Naive B cell (primary cell): ENCODE results near the gene KEAP1. TPM values are rescaled to one million over a fixed set of nuclear protein-coding genes. Genes with fewer than 3 reads are reported as not detected.

Experiments used
- ATAC-seq, 2 donors: fragments of 150-1000 bp; cut with Tn5 transposase; 2 replicates each; pipeline ENCODE4 v1.10.0; 2021; ENCODE audit warnings: low read depth in 2 of 2, mild to moderate bottlenecking in 2 of 2, moderate library complexity in 2 of 2
- DNase-seq: peaks from one replicate; pipeline ENCODE4 v3.0.0; 2022
- H3K27ac Mint-ChIP-seq, 6 donors: one replicate each; pipeline ENCODE4 v1.8.0; 2020 to 2022; ENCODE audit warnings: mild to moderate bottlenecking in 6 of 6, mixed read lengths in 6 of 6, moderate library complexity in 5 of 6, inconsistent platforms in 2 of 6
- H3K27me3 Mint-ChIP-seq, 3 donors: one replicate each; pipeline ENCODE4 v1.8.0; 2021 to 2022; ENCODE audit warnings: mixed read lengths in 3 of 3, mild to moderate bottlenecking in 1 of 3
- H3K36me3 Mint-ChIP-seq, 2 donors: one replicate each; pipeline ENCODE4 v1.8.0; 2020 to 2022; ENCODE audit warnings: mixed read lengths in 2 of 2, inconsistent platforms in 1 of 2, mild to moderate bottlenecking in 1 of 2
- H3K4me1 Mint-ChIP-seq, 3 donors: one replicate each; pipeline ENCODE4 v1.8.0; 2020 to 2022; ENCODE audit warnings: mixed read lengths in 3 of 3, inconsistent platforms in 1 of 3, mild to moderate bottlenecking in 1 of 3, moderate library complexity in 1 of 3
- H3K4me3 Mint-ChIP-seq, 8 donors: one replicate each; pipeline ENCODE4 v1.8.0; 2020 to 2022; ENCODE audit warnings: mild to moderate bottlenecking in 8 of 8, mixed read lengths in 8 of 8, moderate library complexity in 8 of 8, inconsistent platforms in 2 of 8
- H3K9me3 Mint-ChIP-seq, 7 donors: one replicate each; pipeline ENCODE4 v1.8.0; 2020 to 2022; ENCODE audit warnings: mixed read lengths in 7 of 7, mild to moderate bottlenecking in 5 of 7, inconsistent platforms in 2 of 7, moderate library complexity in 1 of 7
- polyA plus RNA-seq, 6 donors: library from polyadenylated mRNA; unstranded; fragments of 300-500 nt; fragmentation: Illumina TruSeq; gene quantifications; one replicate each; pipeline ENCODE4 v1.2.3, GENCODE V29; 2021; ENCODE audit warnings: low read depth in 6 of 6

KEAP1 gene
- polyA plus RNA-seq, 6 donors from 2014 or later, result 0.18 to 9.8 (median 7.7) TPM

DNA sequence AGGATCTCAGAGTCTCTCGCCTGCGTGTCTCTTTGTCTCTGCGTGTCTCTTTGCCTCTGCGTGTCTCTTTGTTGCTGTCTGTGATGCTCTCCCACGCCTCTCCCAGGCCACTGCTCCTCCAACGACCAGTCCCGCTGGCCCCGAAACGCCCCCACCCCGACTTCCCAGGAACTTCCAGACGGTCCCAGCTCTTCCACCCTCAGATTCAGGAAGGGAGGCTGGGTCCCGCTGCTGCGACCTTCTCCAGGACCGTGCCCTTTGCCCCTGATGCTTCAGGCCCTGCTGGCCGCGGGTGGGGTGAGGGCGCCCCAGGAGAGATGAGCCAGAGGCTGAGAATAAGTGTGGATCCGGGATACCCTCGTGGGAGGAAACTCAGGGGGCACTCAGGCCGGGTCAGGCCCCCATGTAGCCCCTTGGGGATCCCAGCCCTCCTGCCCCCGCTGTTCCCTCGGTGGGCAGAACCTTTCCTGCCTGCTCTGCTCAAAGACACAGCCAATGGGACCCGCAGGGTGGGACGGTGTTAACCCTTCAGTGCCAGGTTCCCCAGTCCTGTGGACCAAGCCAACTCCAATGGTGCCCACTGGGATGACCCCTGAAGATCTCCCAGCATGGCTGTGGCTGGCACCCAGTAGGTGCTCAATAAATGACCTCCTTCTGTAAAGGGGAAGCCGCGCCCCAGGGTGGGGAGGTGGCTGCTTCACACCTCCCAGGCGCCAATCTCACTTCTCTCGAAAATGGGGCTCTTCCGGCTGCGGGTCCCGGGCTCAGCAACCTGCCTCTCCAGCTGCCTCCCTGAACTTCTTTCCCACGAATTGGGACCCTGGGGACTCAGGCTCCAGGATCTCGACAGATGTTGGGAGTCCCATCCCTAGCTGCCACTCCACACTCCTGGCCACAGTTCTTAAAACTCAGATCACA lies 15.5 kb upstream of the KEAP1 start:
- ATAC-seq (peak; percentile 45 to 47), DNase-seq (no peak)
- Mint-ChIP-seq H3K9me3 (peaks cover 0 to 2% (median 0%) of the 10 kb centered on the region in 7 donors), H3K36me3 (peaks cover 0 to 7% of the 10 kb centered on the region in 2 donors), H3K4me3 (peak overlapping the region in 7 of 8 donors; percentile 3 to 86 (median 76)), H3K27me3 (peaks cover 35 to 60% (median 55%) of the 10 kb centered on the region in 3 donors), H3K4me1 (peaks cover 23 to 27% (median 25%) of the 10 kb centered on the region in 3 donors), H3K27ac (peak overlapping the region in 1 of 6 donors; percentile 21)

DNA sequence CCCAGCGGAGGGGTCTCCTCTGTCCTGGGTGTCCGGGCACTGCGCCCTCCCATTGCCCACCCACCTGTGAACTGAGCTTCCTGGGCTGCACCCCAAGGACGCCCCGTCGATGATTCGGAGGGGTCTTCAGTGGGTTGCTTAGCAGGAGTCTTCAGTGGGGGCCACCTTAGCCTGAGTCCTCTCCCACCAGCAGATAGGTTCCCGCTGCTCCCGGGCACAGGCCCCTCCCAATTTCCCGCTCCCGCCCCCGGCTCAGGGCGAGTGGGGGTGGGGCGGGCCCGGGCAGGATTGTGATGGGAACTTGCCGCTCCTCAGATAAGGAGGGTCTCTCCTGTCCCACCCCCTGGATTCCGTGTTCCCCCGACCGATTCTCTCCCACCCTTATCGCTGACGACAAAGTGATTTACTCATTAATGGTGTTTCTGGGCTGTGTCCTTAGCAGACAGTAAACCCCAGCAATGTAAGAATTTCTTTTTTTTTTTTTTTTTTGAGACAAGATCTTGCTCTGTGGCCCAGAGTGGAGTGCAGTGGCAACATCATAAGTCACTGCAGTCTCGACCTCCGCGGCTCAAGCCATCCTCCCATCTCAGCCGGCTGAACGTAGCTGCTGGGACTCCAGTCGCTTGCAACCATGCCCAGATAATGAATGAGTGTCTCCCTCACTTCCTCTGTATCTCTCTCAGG lies 14.7 kb upstream of the KEAP1 start:
- H3K36me3 Mint-ChIP-seq, result peaks cover 0 to 7% of the 10 kb centered on the region in 2 donors
- ATAC-seq, result peak; percentile 29 to 34
- peaks cover 25 to 27% (median 26%) of the 10 kb centered on the region in 3 donors for H3K4me1 Mint-ChIP-seq
- no peak for DNase-seq
- peaks cover 43 to 68% (median 63%) of the 10 kb centered on the region in 3 donors for H3K27me3 Mint-ChIP-seq
- H3K9me3 Mint-ChIP-seq, result peaks cover 0 to 2% (median 0%) of the 10 kb centered on the region in 7 donors
- peak overlapping the region in 2 of 6 donors; percentile 33 for H3K27ac Mint-ChIP-seq
- H3K4me3 Mint-ChIP-seq, result peak overlapping the region in 7 of 8 donors; percentile 3 to 86 (median 73)

- Mint-ChIP-seq H3K27me3 (peaks cover 44 to 74% (median 67%) of the 10 kb centered on the region in 3 donors), H3K4me3 (peak within 1 kb of the TSS in 7 of 8 donors; percentile 3 to 86 (median 73)), H3K9me3 (peaks cover 0 to 2% (median 0%) of the 10 kb centered on the region in 7 donors), H3K4me1 (peaks cover 25 to 27% (median 26%) of the 10 kb centered on the region in 3 donors), H3K36me3 (peaks cover 0 to 7% of the 10 kb centered on the region in 2 donors), H3K27ac (peak within 1 kb of the TSS in 3 of 6 donors; percentile 33 to 59 (median 44))
- peak in 1 of 2 donors; percentile 4 for ATAC-seq
- no peak for DNase-seq
Observed at GRCh38 chr19:10517361-10517759, 14.2 kb upstream of the KEAP1 start, which contains the start of gene S1PR5. Gene S1PR5 (minus strand): TSS chr19:10517447. CDS start chr19:10515011, 2,436 bp downstream.

- H3K9me3 Mint-ChIP-seq, result peaks cover 0 to 2% (median 0%) of the 10 kb centered on the region in 7 donors
- peaks cover 0 to 7% of the 10 kb centered on the region in 2 donors for H3K36me3 Mint-ChIP-seq
- no peak for DNase-seq
- H3K4me3 Mint-ChIP-seq, result peak overlapping the region in 5 of 8 donors; percentile 16 to 80 (median 70)
- peak overlapping the region in 1 of 6 donors; percentile 59 for H3K27ac Mint-ChIP-seq
- H3K27me3 Mint-ChIP-seq, result peaks cover 44 to 74% (median 67%) of the 10 kb centered on the region in 3 donors
- no peak for ATAC-seq
- peaks cover 25 to 27% (median 26%) of the 10 kb centered on the region in 3 donors for H3K4me1 Mint-ChIP-seq
Observed at GRCh38 chr19:10516671-10517286, 13.6 kb upstream of the KEAP1 start.

DNA sequence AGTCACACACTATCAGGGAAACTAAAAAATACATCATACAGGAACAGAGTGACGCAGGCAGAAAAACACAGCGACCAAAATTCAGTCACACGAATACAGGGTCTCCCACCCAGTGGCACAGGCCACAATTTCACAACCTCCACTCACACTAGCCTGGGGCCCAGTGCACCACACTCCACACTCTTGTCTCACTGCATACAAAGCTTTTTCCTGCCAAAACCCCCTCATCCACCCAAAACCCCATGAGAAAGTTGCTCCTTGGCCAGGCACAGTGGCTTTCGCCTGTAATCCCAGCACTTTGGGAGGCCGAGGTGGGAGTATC lies 12.9 kb upstream of the KEAP1 start:
- Mint-ChIP-seq H3K4me3 (no peak overlapping the region), H3K27ac (peak overlapping the region in 2 of 6 donors; percentile 2 to 44), H3K36me3 (peaks cover 0 to 7% of the 10 kb centered on the region in 2 donors), H3K9me3 (peaks cover 0 to 2% (median 0%) of the 10 kb centered on the region in 7 donors), H3K27me3 (peaks cover 44 to 74% (median 67%) of the 10 kb centered on the region in 3 donors), H3K4me1 (peaks cover 25 to 27% (median 26%) of the 10 kb centered on the region in 3 donors)
- ATAC-seq, result no peak
- DNase-seq, result no peak

DNA sequence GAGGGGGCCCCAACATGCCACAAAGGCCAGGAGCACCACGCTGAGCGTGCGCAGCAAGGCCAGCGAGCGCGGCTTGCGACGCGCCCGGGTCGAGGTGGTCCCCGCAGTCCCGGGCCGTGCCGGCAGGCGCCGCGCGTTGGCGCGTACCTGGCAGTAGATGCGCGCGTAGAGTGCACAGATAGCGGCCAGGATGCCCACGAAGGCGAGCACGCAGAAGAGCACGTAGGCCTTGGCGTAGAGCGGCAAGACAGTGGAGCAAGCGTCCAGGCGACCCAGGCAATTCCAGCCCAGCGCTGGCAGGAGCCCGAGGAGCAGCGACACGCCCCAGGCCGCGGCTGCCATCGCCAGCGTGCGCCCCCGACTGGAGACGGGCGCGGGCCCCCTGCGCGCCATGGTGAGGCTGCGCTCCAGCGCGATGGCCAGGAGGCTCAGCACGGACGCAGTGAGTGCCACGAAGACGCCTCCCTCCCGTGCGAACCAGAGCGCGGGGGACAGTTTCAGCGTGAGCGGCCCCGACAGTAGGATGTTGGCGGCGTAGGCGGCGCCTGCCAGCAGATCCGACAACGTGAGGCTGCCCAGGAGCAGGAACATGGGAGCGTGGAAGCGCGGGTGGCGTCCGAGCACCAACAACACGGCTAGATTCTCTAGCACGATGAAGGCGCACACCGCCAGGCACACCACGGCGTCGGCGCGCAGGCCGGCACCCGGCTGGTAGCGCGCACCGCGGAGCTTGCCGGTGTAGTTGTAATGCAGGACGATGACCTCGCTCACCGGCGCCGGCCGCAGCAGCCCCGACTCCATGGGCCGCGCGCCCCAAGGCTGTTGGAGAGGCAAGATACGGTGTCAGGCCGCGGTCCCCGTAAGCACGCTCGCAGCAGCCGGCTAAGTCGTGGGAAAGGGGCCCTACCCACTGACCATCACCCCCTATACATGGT lies 11.3 kb upstream of the KEAP1 start:
- DNase-seq (no peak), ATAC-seq (peak; percentile 58 to 63)
- H3K4me3 Mint-ChIP-seq, result peak overlapping the region in 3 of 8 donors; percentile 18 to 67 (median 49)
- peaks cover 0 to 2% (median 0%) of the 10 kb centered on the region in 7 donors for H3K9me3 Mint-ChIP-seq
- H3K27me3 Mint-ChIP-seq, result peaks cover 43 to 66% (median 60%) of the 10 kb centered on the region in 3 donors
- peak overlapping the region in 1 of 6 donors; percentile 97 for H3K27ac Mint-ChIP-seq
- H3K4me1 Mint-ChIP-seq, result peaks cover 23 to 25% (median 24%) of the 10 kb centered on the region in 3 donors
- peaks cover 0 to 7% of the 10 kb centered on the region in 2 donors for H3K36me3 Mint-ChIP-seq

- H3K9me3 Mint-ChIP-seq, result no peaks in the 10 kb centered on the region
- no peak for DNase-seq
- peaks cover 0 to 7% of the 10 kb centered on the region in 2 donors for H3K36me3 Mint-ChIP-seq
- peak overlapping the region in 3 of 8 donors; percentile 4 to 39 (median 6) for H3K4me3 Mint-ChIP-seq
- peak overlapping the region in 2 of 6 donors; percentile 4 to 10 for H3K27ac Mint-ChIP-seq
- H3K27me3 Mint-ChIP-seq, result peaks cover 34 to 54% (median 48%) of the 10 kb centered on the region in 3 donors
- H3K4me1 Mint-ChIP-seq, result peaks cover 10 to 14% (median 12%) of the 10 kb centered on the region in 3 donors
- no peak for ATAC-seq
Observed at GRCh38 chr19:10513223-10513622, 10.1 kb upstream of the KEAP1 start.

- Mint-ChIP-seq H3K27me3 (peaks cover 16 to 30% (median 23%) of the 10 kb centered on the region in 3 donors), H3K4me1 (peaks cover 5 to 9% (median 5%) of the 10 kb centered on the region in 3 donors), H3K27ac (no peak overlapping the region), H3K36me3 (no peaks in the 10 kb centered on the region), H3K4me3 (no peak overlapping the region), H3K9me3 (no peaks in the 10 kb centered on the region)
- peak; percentile 48 for DNase-seq
- ATAC-seq, result peak in 1 of 2 donors; percentile 22
Observed at GRCh38 chr19:10510301-10510802, 7.2 kb upstream of the KEAP1 start.

DNA sequence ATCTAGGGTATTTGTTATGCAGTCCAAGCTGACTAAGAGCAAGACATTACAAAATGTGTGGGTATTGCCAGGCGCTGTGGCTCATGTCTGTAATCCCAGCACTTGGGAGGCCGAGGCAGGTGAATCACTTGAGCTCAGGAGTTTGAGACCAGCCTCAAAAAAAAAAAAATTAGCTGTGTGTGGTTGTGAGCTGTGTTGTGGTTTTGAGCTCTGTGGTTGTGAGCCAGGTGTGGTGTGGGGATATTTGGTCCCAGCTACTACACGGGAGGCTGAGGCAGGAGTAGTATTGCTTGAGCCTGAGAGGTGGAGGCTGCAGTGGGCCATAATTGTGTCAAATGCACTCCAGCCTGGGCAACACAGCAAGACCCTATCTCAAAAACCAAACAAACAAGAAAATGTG lies 5.6 kb upstream of the KEAP1 start:
- H3K4me3 Mint-ChIP-seq, result no peak overlapping the region
- ATAC-seq (no peak), DNase-seq (no peak)
- H3K36me3 Mint-ChIP-seq, result no peaks in the 10 kb centered on the region
- H3K27me3 Mint-ChIP-seq, result peaks cover 8 to 14% (median 12%) of the 10 kb centered on the region in 3 donors
- H3K27ac Mint-ChIP-seq, result no peak overlapping the region
- H3K9me3 Mint-ChIP-seq, result no peaks in the 10 kb centered on the region
- peaks cover 0 to 14% (median 10%) of the 10 kb centered on the region in 3 donors for H3K4me1 Mint-ChIP-seq

DNA sequence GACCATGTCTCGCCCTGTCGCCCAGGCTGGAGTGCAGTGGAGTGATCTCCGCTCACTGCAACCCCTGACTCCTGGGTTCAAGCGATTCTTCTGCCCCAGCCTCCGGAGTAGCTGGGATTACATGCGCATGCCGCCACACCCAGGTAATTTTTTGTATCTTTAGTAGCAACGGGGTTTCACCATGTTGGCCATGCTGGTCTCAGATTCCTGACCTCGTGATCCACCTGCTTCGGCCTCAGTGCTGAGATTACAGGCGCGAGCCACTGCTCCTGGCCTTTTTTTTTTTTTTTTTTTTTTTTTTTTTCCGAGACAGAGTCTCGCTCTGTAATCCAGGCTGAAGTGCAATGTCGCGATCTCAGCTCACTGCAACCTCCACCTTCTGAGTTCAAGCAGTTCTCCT lies 4.9 kb upstream of the KEAP1 start:
- Mint-ChIP-seq H3K4me3 (no peak overlapping the region), H3K9me3 (no peaks in the 10 kb centered on the region), H3K4me1 (peaks cover 5 to 19% (median 11%) of the 10 kb centered on the region in 3 donors), H3K27me3 (peaks cover 2 to 7% (median 5%) of the 10 kb centered on the region in 3 donors), H3K36me3 (no peaks in the 10 kb centered on the region), H3K27ac (no peak overlapping the region)
- DNase-seq (no peak), ATAC-seq (no peak)

DNA sequence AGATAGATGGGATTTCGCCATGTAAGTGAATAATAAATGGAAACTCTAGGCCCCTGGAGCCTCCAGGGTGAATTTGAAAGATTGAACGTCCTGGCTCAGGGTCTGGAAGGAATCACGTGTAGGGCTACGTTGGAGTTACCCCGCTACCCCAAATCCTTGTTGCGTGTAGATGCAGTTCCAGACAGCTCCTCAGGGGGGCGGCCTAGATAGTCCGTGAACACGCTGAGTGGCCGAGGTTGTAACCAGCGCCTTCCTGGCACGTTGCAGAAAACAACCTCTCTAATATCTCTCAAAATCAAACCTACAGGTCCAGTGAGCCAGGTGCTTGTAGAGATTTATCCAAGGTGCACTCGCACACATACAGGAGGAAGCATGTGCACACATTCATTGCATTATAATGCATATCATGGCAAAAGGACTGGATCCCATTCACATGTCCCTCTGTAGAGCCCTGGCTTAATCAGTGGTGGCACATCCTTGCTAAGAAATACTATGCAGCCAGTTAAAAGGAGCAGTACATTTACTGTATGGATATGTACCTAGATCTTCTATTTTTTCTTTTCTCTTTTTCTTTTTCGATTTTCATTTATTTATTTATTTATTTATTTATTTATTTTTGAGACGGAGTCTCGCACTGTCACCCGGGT lies 2.5 kb upstream of the KEAP1 start:
- peak overlapping the region in 6 of 8 donors; percentile 14 to 82 (median 56) for H3K4me3 Mint-ChIP-seq
- no peaks in the 10 kb centered on the region for H3K36me3 Mint-ChIP-seq
- DNase-seq, result peak; percentile 53
- H3K4me1 Mint-ChIP-seq, result peaks cover 12 to 24% (median 18%) of the 10 kb centered on the region in 3 donors
- H3K9me3 Mint-ChIP-seq, result no peaks in the 10 kb centered on the region
- H3K27ac Mint-ChIP-seq, result peak overlapping the region in 2 of 6 donors; percentile 26 to 69
- peak; percentile 32 to 39 for ATAC-seq
- no peaks in the 10 kb centered on the region for H3K27me3 Mint-ChIP-seq
